H1 (cell line): Measurements from ENCODE around the gene HLA-DMB. TPM values are rescaled to one million over a fixed set of nuclear protein-coding genes. Genes with fewer than 3 reads are reported as not detected.

Experiments
- CTCF ChIA-PET: fragments of 300-600 bp; sonication (Branson Sonifier 250); formaldehyde crosslinking; loops from one replicate; lab custom pipeline; 2021; ENCODE audit not compliant: partially characterized antibody; lab: Charles Lee
- POLR2A ChIA-PET: fragments of 300-600 bp; sonication (Branson Sonifier 250); formaldehyde crosslinking; loops from one replicate; lab custom pipeline; 2021; ENCODE audit warnings: inconsistent platforms; ENCODE audit not compliant: partially characterized antibody; lab: Charles Lee
- DNase-seq, 2 experiments: peaks; one replicate each; pipeline versions ENCODE4 v3.0.0 to v3.0.0-alpha.2; 2010 to 2022; ENCODE audit warnings: low spot score in 2 of 2, low read depth in 1 of 2, mixed read lengths in 1 of 2
- FAIRE-seq: peaks from 2 replicates; lab custom pipeline; 2011; peaks lifted over from hg19 to GRCh38; lab: Jason Lieb, UNC
- H2AFZ ChIP-seq: 2 replicates; pipeline ENCODE4 v1.8.1; 2012; ENCODE audit warnings: low read length, inconsistent platforms
- H2AK5ac ChIP-seq: 2 replicates; pipeline ENCODE4 v1.6.1; 2013; ENCODE audit warnings: low read depth, low read length
- H2BK120ac ChIP-seq: replicated peaks from 2 replicates; pipeline ENCODE3; 2013; ENCODE audit warnings: low read depth, low read length, inconsistent platforms
- H2BK12ac ChIP-seq: 2 replicates; pipeline ENCODE4 v1.6.1; 2013; ENCODE audit warnings: low read depth, low read length
- H2BK15ac ChIP-seq: 2 replicates; pipeline ENCODE4 v1.6.1; 2013; ENCODE audit warnings: low read length
- H2BK20ac ChIP-seq: 2 replicates; pipeline ENCODE4 v1.6.1; 2013; ENCODE audit warnings: low read length
- H2BK5ac ChIP-seq: 2 replicates; pipeline ENCODE4 v1.6.1; 2013; ENCODE audit warnings: low read depth, low read length
- H3K14ac ChIP-seq: 2 replicates; pipeline ENCODE4 v1.6.1; 2013; ENCODE audit warnings: inconsistent platforms; ENCODE audit not compliant: insufficient read length
- H3K18ac ChIP-seq: 2 replicates; pipeline ENCODE4 v1.6.1; 2013; ENCODE audit warnings: low read length; ENCODE audit errors: extremely low read depth
- H3K23ac ChIP-seq: 2 replicates; pipeline ENCODE4 v1.6.1; 2013; ENCODE audit warnings: inconsistent platforms; ENCODE audit not compliant: insufficient read length
- H3K23me2 ChIP-seq: 2 replicates; pipeline ENCODE4 v1.6.1; 2013; ENCODE audit warnings: low read depth, low read length
- H3K27ac ChIP-seq: 2 replicates; pipeline ENCODE4 v1.6.1; 2011; ENCODE audit warnings: low read depth, low read length, inconsistent platforms
- H3K27me3 ChIP-seq, 4 experiments: replicated peaks in 1 of 4; 1 replicate in 1 of 4; 2 replicates in 3 of 4; pipeline versions ENCODE4 v1.6.1 to v1.8.1; 2011 to 2013; ENCODE audit warnings: low read length in 3 of 4, mild to moderate bottlenecking in 3 of 4, inconsistent platforms in 2 of 4, mixed read lengths in 2 of 4, moderate library complexity in 1 of 4; ENCODE audit not compliant: control insufficient read depth in 3 of 4, insufficient read depth in 3 of 4; ENCODE audit errors: extremely low read depth in 1 of 4
- H3K36me3 ChIP-seq, 4 experiments: 2 replicates each; pipeline versions ENCODE4 v1.6.1 to v1.8.1; 2011 to 2013; ENCODE audit warnings: mild to moderate bottlenecking in 4 of 4, low read length in 3 of 4, moderate library complexity in 2 of 4, control low read depth in 1 of 4, inconsistent platforms in 1 of 4; ENCODE audit not compliant: insufficient read depth in 4 of 4, control insufficient read depth in 2 of 4
- H3K4ac ChIP-seq: replicated peaks from 2 replicates; pipeline ENCODE3; 2013; ENCODE audit warnings: low read length, low read depth, mixed read lengths, inconsistent platforms; ENCODE audit not compliant: insufficient read length
- H3K4me1 ChIP-seq, 4 experiments: replicated peaks in 1 of 4; 1 replicate in 1 of 4; 2 replicates in 3 of 4; pipeline versions ENCODE4 v1.6.1 to v1.8.1; 2011 to 2013; ENCODE audit warnings: low read length in 3 of 4, inconsistent platforms in 2 of 4, mixed read lengths in 1 of 4; ENCODE audit not compliant: insufficient read depth in 4 of 4, control insufficient read depth in 3 of 4
- H3K4me2 ChIP-seq, 2 experiments: 2 replicates each; pipeline versions ENCODE4 v1.6.1 to v1.8.1; 2011 to 2013; ENCODE audit warnings: low read depth in 2 of 2, low read length in 2 of 2, control low read depth in 1 of 2, inconsistent platforms in 1 of 2, mild to moderate bottlenecking in 1 of 2; ENCODE audit not compliant: insufficient read depth in 1 of 2
- H3K4me3 ChIP-seq, 4 experiments: fragments of 200-600, 300-600 bp in 1 of 4; sonication (generic), shearing (Covaris generic), sonication (Bioruptor Twin) in 1 of 4; 2 replicates each; pipeline versions ENCODE4 v1.5.1 to v1.8.1; 2011 to 2016; ENCODE audit warnings: low read length in 4 of 4, low read depth in 3 of 4, control low read depth in 2 of 4, inconsistent platforms in 2 of 4, mild to moderate bottlenecking in 2 of 4, mixed read lengths in 1 of 4, moderate library complexity in 1 of 4; ENCODE audit not compliant: insufficient read depth in 2 of 4; ENCODE audit errors: extremely low read depth in 1 of 4
- H3K56ac ChIP-seq: replicated peaks from 2 replicates; pipeline ENCODE3; 2013; ENCODE audit warnings: low read depth, mild to moderate bottlenecking, mixed read lengths, low read length, inconsistent platforms; ENCODE audit not compliant: insufficient read length
- H3K79me1 ChIP-seq: 2 replicates; pipeline ENCODE4 v1.6.1; 2013; ENCODE audit warnings: low read depth, low read length, control low read depth
- H3K79me2 ChIP-seq, 2 experiments: 2 replicates each; pipeline versions ENCODE4 v1.6.1 to v1.8.1; 2012 to 2013; ENCODE audit warnings: low read length in 2 of 2, mild to moderate bottlenecking in 2 of 2, inconsistent platforms in 1 of 2; ENCODE audit not compliant: insufficient read depth in 2 of 2, control insufficient read depth in 1 of 2
- H3K9ac ChIP-seq, 4 experiments: replicated peaks in 1 of 4; 1 replicate in 1 of 4; 2 replicates in 3 of 4; pipeline versions ENCODE4 v1.6.1 to v1.8.1; 2011 to 2013; ENCODE audit warnings: low read depth in 3 of 4, low read length in 3 of 4, control low read depth in 2 of 4, mild to moderate bottlenecking in 2 of 4, moderate library complexity in 2 of 4, inconsistent platforms in 1 of 4; ENCODE audit errors: extremely low read depth in 1 of 4
- H3K9me3 ChIP-seq, 2 experiments: 2 replicates each; pipeline versions ENCODE4 v1.6.1 to v1.8.1; 2012 to 2013; ENCODE audit warnings: mild to moderate bottlenecking in 2 of 2, moderate library complexity in 2 of 2, control low read depth in 1 of 2, inconsistent platforms in 1 of 2, low read depth in 1 of 2, low read length in 1 of 2, mixed read lengths in 1 of 2; ENCODE audit not compliant: insufficient read depth in 2 of 2
- H4K20me1 ChIP-seq, 2 experiments: replicated peaks in 1 of 2; 2 replicates each; pipeline versions ENCODE3 to v1.8.1; 2011 to 2013; ENCODE audit warnings: inconsistent platforms in 2 of 2, low read length in 2 of 2, mild to moderate bottlenecking in 1 of 2; ENCODE audit not compliant: insufficient read depth in 2 of 2, control insufficient read depth in 1 of 2
- H4K5ac ChIP-seq: 2 replicates; pipeline ENCODE4 v1.6.1; 2013; ENCODE audit warnings: low read length, low read depth, mixed read lengths, inconsistent platforms; ENCODE audit not compliant: insufficient read length
- H4K8ac ChIP-seq: 2 replicates; pipeline ENCODE4 v1.8.0; 2013; ENCODE audit warnings: mild to moderate bottlenecking, moderate library complexity, low read length, inconsistent platforms; ENCODE audit not compliant: insufficient read depth; ENCODE audit errors: extremely low read depth
- H4K91ac ChIP-seq: replicated peaks from 2 replicates; pipeline ENCODE3; 2013; ENCODE audit warnings: low read length, mixed read lengths, inconsistent platforms; ENCODE audit not compliant: insufficient read length
- EGR1 ChIP-seq: IDR thresholded peaks from 2 replicates; pipeline ENCODE4 v1.6.1; 2011; ENCODE audit warnings: low read depth, low read length, borderline replicate concordance
- NRF1 ChIP-seq: IDR thresholded peaks from 2 replicates; pipeline ENCODE4 v1.6.1; 2011; ENCODE audit warnings: mild to moderate bottlenecking, low read depth, low read length, improper control_type of control experiment
- POLR2A ChIP-seq, 2 experiments: IDR thresholded peaks; 1 replicate in 1 of 2; 2 replicates in 1 of 2; pipeline ENCODE4 v1.6.1; 2011; ENCODE audit warnings: low read depth in 2 of 2, low read length in 2 of 2, mild to moderate bottlenecking in 2 of 2; ENCODE audit errors: control extremely low read depth in 1 of 2
- POLR2AphosphoS5 ChIP-seq: IDR thresholded peaks from 2 replicates; pipeline ENCODE4 v1.6.1; 2011; ENCODE audit warnings: low read depth, low read length
- SIRT6 ChIP-seq: IDR thresholded peaks from one replicate; pipeline ENCODE4 v1.7.1; 2012; ENCODE audit warnings: low read length, inconsistent platforms
- WGBS, 2 experiments: shearing (Covaris generic) in 1 of 2; methylation state at CpG; one replicate each; pipeline versions ENCODE4 v1.1.6 to v1.1.7; 2013 to 2015; ENCODE audit warnings: low lambda C conversion rate in 2 of 2, mixed read lengths in 2 of 2, inconsistent platforms in 1 of 2, low coverage in 1 of 2, missing lambda C conversion rate in 1 of 2; ENCODE audit not compliant: insufficient replicate concordance in 2 of 2, insufficient coverage in 1 of 2, insufficient read length in 1 of 2; ENCODE audit errors: extremely low coverage in 1 of 2, missing lambda C conversion rate in 1 of 2; 5-methylcytosine and 5-hydroxymethylcytosine counted together
- polyA plus RNA-seq, 7 experiments: library from polyadenylated mRNA; depleted of rRNA in 3 of 7; stranded (reverse) in 5 of 7; unstranded in 2 of 7; fragments of >200 nt in 5 of 7; fragments of 200-250 nt in 2 of 7; gene quantifications; 1 replicate in 5 of 7; 2 replicates in 1 of 7; 4 replicates in 1 of 7; pipeline versions ENCODE4 v1.2.1 to v1.2.3, GENCODE V29; 2011 to 2013; ENCODE audit warnings: missing spikeins in 2 of 7, mixed read lengths in 2 of 7
- total RNA-seq: library from RNA; stranded (reverse); fragmentation: NEBNext Ultra II Directional; extraction: Animal tissue kit (Norgen Biotek cat#: 25700); gene quantifications from 2 replicates; pipeline ENCODE4 v1.2.1, GENCODE V29; 2021

Gene HLA-DMB
- total and polyA plus RNA-seq, 2 of the 8 experiments (the other 6 are each of a cell fraction or from before 2014, with no cell fraction given) = 2.7 to 4.7 TPM

- DNase-seq (no peak), FAIRE-seq (no peak)
- Histone ChIP-seq H2BK120ac (no peak overlapping the region), H2BK20ac (no peak overlapping the region), H4K20me1 (peaks cover 17 to 22% of the 10 kb centered on the region in 2 experiments), H4K91ac (no peak overlapping the region), H3K23ac (no peak overlapping the region), H3K9me3 (no peaks in the 10 kb centered on the region), H4K5ac (no peak overlapping the region), H3K56ac (no peak overlapping the region), H3K4ac (no peak overlapping the region), H3K4me3 (no peak overlapping the region), H2AK5ac (no peak overlapping the region), H2BK15ac (no peak overlapping the region), H3K27me3 (no peaks in the 10 kb centered on the region), H3K18ac (no peak overlapping the region), H3K4me2 (no peak overlapping the region), H2BK12ac (no peak overlapping the region), H3K9ac (no peak overlapping the region), H3K79me2 (peaks cover 0 to 18% of the 10 kb centered on the region in 2 experiments; a peak in 2 of 4 replicates), H3K36me3 (peaks cover 26 to 43% (median 35%) of the 10 kb centered on the region in 4 experiments), H3K14ac (no peak overlapping the region), H4K8ac (no peak overlapping the region), H2AFZ (no peak overlapping the region), H2BK5ac (no peak overlapping the region), H3K23me2 (no peaks in the 10 kb centered on the region), H3K79me1 (no peaks in the 10 kb centered on the region; the same call in 1 of the 2 replicates), H3K4me1 (peaks cover 0 to 3% (median 2%) of the 10 kb centered on the region in 4 experiments; a peak in 4 of 7 replicates), H3K27ac (no peak overlapping the region)
- WGBS, 2 experiments = 75% methylated on average over 6 of the region's 6 CpGs; no CpG with 5 or more reads in 1 of the 2 experiments
- CTCF ChIA-PET = interaction anchor here (0.8 to 6.6 kb wide), 11 partner anchors 13 to 318 kb away, joined by 3 to 110 read pairs (median 5); partner anchors contain the start of genes BRD2 and HLA-DMA
- TF ChIP-seq POLR2A (IDR thresholded peaks at IDR 0.05; ENCODE audit: control extremely low read depth in 1 of 2, low read depth in 2 of 2, low read length in 2 of 2) = peak in 1 of 2 experiments; percentile 81; a peak in 2 of 3 replicates
- no peak for TF ChIP-seq EGR1
- TF ChIP-seq NRF1 = peak; percentile 10; the same call in 1 of the 2 replicates
- TF ChIP-seq POLR2AphosphoS5 = no peak; the same call in 1 of the 2 replicates
- TF ChIP-seq SIRT6 = no peak
- POLR2A ChIA-PET = interaction anchor here (0.7 to 33.3 kb wide), 18 partner anchors 3 to 294 kb away, joined by 3 to 1158 read pairs (median 5); partner anchors contain the start of genes B3GALT4, BRD2, HLA-DMA and HLA-DOA
These were observed 42.1 kb upstream of the HLA-DMB start for GRCh38 chr6:32982702-32983492.
